ENCODE data around the gene DNAJB11. TPM values are rescaled to one million over a fixed set of nuclear protein-coding genes. Genes with fewer than 3 reads are reported as not detected.

The DNAJB11 gene
- total and polyA plus RNA-seq, 4 donors: 45.7 to 71.6 (median 62.2) TPM

DNA sequence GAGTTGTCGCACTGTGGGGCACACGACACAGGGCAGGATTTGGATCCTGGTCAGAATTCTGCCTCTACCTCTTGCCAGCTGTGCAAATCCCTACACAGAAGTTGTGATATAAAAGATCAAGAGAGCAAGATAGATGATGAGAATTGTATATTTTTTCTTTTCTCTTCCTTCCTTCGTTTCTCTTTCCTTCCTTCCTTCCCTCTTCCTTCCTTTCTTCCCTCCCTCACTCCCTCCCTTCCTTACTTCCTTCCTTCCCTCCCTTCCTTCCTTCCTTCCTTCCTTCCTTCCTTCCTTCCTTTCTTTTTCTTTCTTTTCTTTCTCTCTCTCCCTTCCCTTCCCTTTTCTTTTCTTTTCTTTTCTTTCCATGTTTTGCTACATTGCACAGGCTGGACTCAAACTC is 30.4 kb downstream of the DNAJB11 start:
- no peaks in the 10 kb centered on the region for H3K27me3 ChIP-seq (ENCODE audit: control insufficient read depth, insufficient read depth, low read length)
- 70% methylated on average over 1 of the region's 3 CpGs for WGBS (ENCODE audit: insufficient coverage)
- DNase-seq (ENCODE audit: low read depth in 4 of 6, low spot score in 6 of 6): no peak
- H3K9me3 ChIP-seq (ENCODE audit: control insufficient read depth, insufficient read depth, low read length): no peaks in the 10 kb centered on the region
- no peak overlapping the region for H3K27ac ChIP-seq (ENCODE audit: low read depth, low read length)
- H3K36me3 ChIP-seq (ENCODE audit: control insufficient read depth, insufficient read depth, low read length): no peaks in the 10 kb centered on the region
- no peaks in the 10 kb centered on the region for H3K4me1 ChIP-seq (ENCODE audit: control insufficient read depth, insufficient read depth, low read length)
- no peak overlapping the region for H3K4me3 ChIP-seq (ENCODE audit: low read depth, low read length)

DNA sequence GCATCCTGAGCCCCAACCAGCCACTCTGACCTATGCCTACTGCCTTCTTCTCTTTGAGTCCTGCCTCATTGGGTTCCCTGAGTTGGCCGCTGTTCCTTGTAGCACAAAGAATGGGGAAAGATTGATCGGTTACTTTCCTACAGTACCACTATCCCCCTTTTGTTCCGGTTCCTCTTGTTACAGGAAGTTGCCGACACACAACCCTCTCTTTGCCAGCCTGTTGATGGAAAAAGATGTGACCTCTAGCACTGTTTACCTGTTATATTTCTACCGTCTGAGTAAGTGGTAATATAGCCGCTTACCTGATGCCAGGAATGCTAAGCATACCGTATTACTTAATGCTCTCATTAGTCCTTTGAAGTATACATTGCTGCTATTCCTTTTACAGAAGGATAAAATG is 32.6 kb downstream of the DNAJB11 start:
- H3K4me1 ChIP-seq (ENCODE audit: control insufficient read depth, insufficient read depth, low read length): no peaks in the 10 kb centered on the region
- H3K9me3 ChIP-seq (ENCODE audit: control insufficient read depth, insufficient read depth, low read length): no peaks in the 10 kb centered on the region
- no peaks in the 10 kb centered on the region for H3K27me3 ChIP-seq (ENCODE audit: control insufficient read depth, insufficient read depth, low read length)
- WGBS (ENCODE audit: insufficient coverage): no CpG with 5 or more reads among the region's 7 CpGs
- no peak for DNase-seq (ENCODE audit: low read depth in 4 of 6, low spot score in 6 of 6)
- H3K36me3 ChIP-seq (ENCODE audit: control insufficient read depth, insufficient read depth, low read length): no peaks in the 10 kb centered on the region
- H3K27ac ChIP-seq (ENCODE audit: low read depth, low read length): no peak overlapping the region
- H3K4me3 ChIP-seq (ENCODE audit: low read depth, low read length): no peak overlapping the region

DNA sequence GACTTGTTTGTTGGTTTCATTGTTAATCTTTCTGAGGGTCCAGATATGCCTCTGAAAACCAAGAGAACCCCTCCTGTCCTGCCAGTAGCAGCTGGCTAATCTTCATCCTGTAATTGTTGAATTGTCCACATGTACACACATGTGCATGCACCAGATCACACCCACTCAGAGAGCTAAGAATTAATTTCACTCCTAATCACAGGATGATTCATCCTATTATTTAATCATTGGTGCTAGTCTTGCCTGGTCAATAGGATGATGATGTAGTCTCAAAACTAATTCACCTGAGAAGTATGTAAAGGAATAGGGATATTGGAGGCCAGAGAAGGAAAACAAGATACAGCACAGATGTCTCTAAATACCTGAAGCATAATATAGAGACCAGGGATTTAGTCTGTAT is 34.6 kb downstream of the DNAJB11 start:
- no peak overlapping the region for H3K4me3 ChIP-seq (ENCODE audit: low read depth, low read length)
- no peaks in the 10 kb centered on the region for H3K27me3 ChIP-seq (ENCODE audit: control insufficient read depth, insufficient read depth, low read length)
- DNase-seq (ENCODE audit: low read depth in 4 of 6, low spot score in 6 of 6): no peak
- H3K9me3 ChIP-seq (ENCODE audit: control insufficient read depth, insufficient read depth, low read length): no peaks in the 10 kb centered on the region
- H3K27ac ChIP-seq (ENCODE audit: low read depth, low read length): no peak overlapping the region
- H3K4me1 ChIP-seq (ENCODE audit: control insufficient read depth, insufficient read depth, low read length): no peaks in the 10 kb centered on the region
- no peaks in the 10 kb centered on the region for H3K36me3 ChIP-seq (ENCODE audit: control insufficient read depth, insufficient read depth, low read length)

DNA sequence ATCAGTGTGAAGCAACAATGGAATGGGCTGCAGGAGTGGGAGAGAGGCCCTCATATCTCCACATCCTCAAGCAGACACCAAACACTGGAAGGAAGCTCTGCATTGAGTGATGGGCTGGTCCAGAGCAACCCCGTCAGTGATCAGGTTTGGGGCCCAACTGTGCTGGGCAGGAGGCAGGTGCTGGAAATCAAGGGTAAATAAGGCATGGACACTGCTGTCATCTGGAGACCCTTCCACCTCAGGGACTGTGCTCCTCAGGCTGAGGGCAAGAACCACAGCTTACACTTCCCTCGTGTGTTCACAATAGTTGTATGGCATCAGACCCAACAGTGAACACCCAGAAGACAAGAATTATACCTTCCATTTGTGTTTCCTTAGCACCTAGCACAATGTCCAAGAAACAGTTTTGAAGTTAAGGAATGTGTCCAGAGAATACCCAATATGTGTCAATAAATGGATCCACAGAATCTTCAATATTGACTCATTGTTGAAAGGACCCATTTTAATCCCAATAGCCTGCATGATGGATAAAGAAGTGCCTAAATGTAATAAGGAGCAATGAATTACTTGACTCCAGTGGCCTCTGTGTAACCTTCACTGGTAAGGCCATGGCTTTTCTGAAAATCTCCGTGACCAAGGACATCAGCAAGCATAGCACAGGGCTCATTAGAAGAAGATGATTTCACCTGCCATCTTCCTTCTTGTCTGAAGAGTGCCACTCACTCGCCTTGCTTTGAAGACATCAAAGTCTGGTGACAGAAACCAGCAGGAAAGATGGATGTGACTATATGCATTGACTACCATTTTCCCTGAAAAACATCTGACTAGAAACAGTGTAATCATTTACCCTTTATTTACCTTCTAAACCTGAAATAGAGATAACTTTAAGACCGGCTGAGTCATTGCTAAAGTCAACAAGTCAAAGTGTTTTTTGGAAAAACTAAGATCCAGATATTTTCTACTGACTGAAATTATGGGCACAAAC is 35.3 kb downstream of the DNAJB11 start:
- DNase-seq (ENCODE audit: low read depth in 4 of 6, low spot score in 6 of 6): no peak
- no peaks in the 10 kb centered on the region for H3K4me1 ChIP-seq (ENCODE audit: control insufficient read depth, insufficient read depth, low read length)
- no peaks in the 10 kb centered on the region for H3K27me3 ChIP-seq (ENCODE audit: control insufficient read depth, insufficient read depth, low read length)
- H3K9me3 ChIP-seq (ENCODE audit: control insufficient read depth, insufficient read depth, low read length): no peaks in the 10 kb centered on the region
- H3K36me3 ChIP-seq (ENCODE audit: control insufficient read depth, insufficient read depth, low read length): no peaks in the 10 kb centered on the region
- 95% methylated on average over 3 of the region's 5 CpGs for WGBS (ENCODE audit: insufficient coverage)
- no peak overlapping the region for H3K27ac ChIP-seq (ENCODE audit: low read depth, low read length)
- H3K4me3 ChIP-seq (ENCODE audit: low read depth, low read length): no peak overlapping the region

DNA sequence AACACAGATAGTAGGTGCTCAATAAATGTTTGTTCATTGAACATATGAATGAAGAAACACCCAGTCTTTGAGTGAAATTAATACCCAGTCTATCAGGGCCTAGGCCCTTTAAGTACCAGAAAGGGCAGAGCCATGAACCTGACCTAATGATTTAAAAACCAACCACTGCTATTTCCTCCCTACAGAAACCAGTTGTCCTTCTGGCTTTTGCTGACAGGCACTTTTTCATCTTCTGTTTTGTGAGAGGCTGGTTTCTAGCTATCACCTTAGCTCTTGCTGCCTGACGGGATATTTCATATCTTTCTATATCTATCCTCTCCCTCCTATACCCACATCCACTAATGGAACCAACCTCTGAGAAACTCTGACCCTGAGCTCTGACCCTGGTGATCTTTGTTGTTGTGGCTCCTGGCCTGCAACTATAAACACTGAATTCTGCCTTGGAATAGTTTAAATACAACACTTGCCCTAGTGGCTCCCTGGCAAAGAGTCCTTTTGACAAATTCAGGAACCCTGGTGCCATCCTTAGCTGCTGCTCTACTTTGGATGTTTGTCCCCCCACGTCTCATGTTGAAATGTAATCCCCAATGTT is 38.2 kb downstream of the DNAJB11 start:
- H3K4me3 ChIP-seq (ENCODE audit: low read depth, low read length): no peak overlapping the region

DNA sequence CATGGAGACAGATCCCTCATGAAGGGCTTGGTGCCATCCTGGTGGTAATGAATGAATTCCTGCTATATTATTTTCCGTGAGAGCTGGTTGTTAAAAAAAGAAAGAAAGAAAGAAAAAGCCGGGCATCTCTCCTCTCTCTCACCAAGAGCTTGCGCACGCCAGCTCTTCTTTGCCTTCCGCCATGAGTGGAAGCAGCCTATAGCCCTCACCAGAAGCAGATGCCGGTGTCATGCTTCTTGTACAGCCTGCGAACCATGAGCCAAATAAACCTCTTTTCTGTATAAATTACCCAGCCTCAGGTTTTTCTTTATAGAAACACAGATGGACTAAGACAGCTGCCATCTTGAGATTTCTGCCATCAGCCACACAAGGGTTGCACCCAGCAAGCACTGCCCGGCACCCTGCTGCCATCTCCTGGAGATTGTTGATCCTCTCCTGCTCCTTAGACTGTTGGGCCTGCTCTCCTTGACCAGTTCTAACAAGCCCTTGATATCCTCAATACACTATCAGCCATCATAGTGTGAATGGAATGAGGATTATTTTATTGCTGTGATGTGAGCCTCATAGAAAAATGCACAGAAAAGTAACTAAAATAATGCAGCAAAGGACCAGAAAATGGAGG is 38.8 kb downstream of the DNAJB11 start:
- Histone ChIP-seq H3K27me3 (ENCODE audit: control insufficient read depth, insufficient read depth, low read length) (no peaks in the 10 kb centered on the region), H3K36me3 (ENCODE audit: control insufficient read depth, insufficient read depth, low read length) (no peaks in the 10 kb centered on the region), H3K9me3 (ENCODE audit: control insufficient read depth, insufficient read depth, low read length) (no peaks in the 10 kb centered on the region), H3K4me3 (ENCODE audit: low read depth, low read length) (no peak overlapping the region), H3K4me1 (ENCODE audit: control insufficient read depth, insufficient read depth, low read length) (no peaks in the 10 kb centered on the region), H3K27ac (ENCODE audit: low read depth, low read length) (no peak overlapping the region)
- WGBS (ENCODE audit: insufficient coverage): 100% methylated on average over 5 of the region's 8 CpGs
- DNase-seq (ENCODE audit: low read depth in 4 of 6, low spot score in 6 of 6): no peak

More for the DNA sequence above, 38.2 kb downstream of the DNAJB11 start:
- H3K27me3 ChIP-seq (ENCODE audit: control insufficient read depth, insufficient read depth, low read length): no peaks in the 10 kb centered on the region
- no peak overlapping the region for H3K27ac ChIP-seq (ENCODE audit: low read depth, low read length)
- H3K36me3 ChIP-seq (ENCODE audit: control insufficient read depth, insufficient read depth, low read length): no peaks in the 10 kb centered on the region
- DNase-seq (ENCODE audit: low read depth in 4 of 6, low spot score in 6 of 6): no peak
- H3K4me1 ChIP-seq (ENCODE audit: control insufficient read depth, insufficient read depth, low read length): no peaks in the 10 kb centered on the region
- 92% methylated on average over 2 of the region's 2 CpGs for WGBS (ENCODE audit: insufficient coverage)
- no peaks in the 10 kb centered on the region for H3K9me3 ChIP-seq (ENCODE audit: control insufficient read depth, insufficient read depth, low read length)

DNA sequence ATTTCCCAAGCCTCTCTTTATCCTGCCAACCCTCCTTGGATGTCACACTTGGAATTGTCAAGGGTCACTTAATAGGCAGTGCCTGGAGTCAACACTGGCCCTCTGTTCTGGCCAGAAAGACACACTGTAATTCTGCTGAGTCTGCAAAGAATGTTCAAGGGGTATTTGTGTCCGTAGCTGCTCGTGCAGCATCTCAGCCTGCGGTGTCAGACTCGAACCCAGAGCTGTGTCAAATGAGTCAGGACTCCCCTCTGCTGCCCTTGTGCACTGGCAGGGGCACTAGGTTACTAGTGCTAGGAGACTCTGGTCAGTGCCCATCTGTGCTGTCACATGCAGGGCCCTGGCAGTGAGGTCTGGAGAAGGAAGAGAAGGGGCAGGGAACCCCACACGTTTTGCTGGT is 41.5 kb downstream of the DNAJB11 start:
- no peaks in the 10 kb centered on the region for H3K36me3 ChIP-seq (ENCODE audit: control insufficient read depth, insufficient read depth, low read length)
- no peak for DNase-seq (ENCODE audit: low read depth in 4 of 6, low spot score in 6 of 6)
- no peak overlapping the region for H3K4me3 ChIP-seq (ENCODE audit: low read depth, low read length)
- peaks cover 1% of the 10 kb centered on the region for H3K27me3 ChIP-seq (ENCODE audit: control insufficient read depth, insufficient read depth, low read length)
- peaks cover 16% of the 10 kb centered on the region for H3K4me1 ChIP-seq (ENCODE audit: control insufficient read depth, insufficient read depth, low read length)
- H3K27ac ChIP-seq (ENCODE audit: low read depth, low read length): no peak overlapping the region
- H3K9me3 ChIP-seq (ENCODE audit: control insufficient read depth, insufficient read depth, low read length): no peaks in the 10 kb centered on the region
- WGBS (ENCODE audit: insufficient coverage): 89% methylated on average over 4 of the region's 5 CpGs

DNA sequence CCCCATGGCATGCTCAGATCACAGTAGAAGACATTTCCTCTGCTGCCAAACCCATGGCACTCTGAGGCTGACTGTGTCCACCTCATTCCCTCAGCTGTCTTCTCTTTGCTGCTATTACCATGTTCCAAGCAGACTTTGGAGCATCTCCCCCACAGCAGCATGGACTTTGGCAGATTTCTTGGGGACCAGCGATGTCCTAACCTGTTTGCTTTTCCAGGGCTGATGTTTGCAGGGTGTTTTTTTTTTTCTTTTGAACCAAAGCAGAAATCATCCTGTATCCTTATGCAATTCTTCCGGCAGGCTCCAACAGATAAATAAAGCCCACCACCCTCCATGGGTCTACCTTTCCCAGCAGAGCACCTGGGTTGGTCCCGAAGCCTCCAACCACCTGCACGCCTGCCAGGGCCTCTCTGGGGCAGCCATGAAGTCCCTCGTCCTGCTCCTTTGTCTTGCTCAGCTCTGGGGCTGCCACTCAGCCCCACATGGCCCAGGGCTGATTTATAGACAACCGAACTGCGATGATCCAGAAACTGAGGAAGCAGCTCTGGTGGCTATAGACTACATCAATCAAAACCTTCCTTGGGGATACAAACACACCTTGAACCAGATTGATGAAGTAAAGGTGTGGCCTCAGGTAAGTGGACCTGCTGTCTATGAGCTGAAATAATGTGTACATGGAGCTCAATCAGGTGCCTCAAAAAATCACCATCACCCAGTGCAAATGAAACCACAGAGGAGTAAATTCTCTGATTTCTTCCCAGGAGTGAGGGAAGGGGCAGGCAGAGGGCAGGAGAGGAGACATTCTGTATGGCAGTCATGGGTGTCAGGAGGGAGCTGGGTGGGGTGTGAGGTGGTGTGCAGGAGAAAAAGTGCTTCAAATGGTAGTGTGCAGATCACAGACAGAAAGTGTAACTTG is 42.5 kb downstream of the DNAJB11 start, which contains the start of gene AHSG:
AHSG (plus strand) TSS at position 340 of the 916 bp plus-strand sequence; CDS start at position 422, 82 bp downstream.
- Histone ChIP-seq H3K4me1 (ENCODE audit: control insufficient read depth, insufficient read depth, low read length) (peaks cover 22% of the 10 kb centered on the region), H3K27ac (ENCODE audit: low read depth, low read length) (no peak within 1 kb of the TSS), H3K9me3 (ENCODE audit: control insufficient read depth, insufficient read depth, low read length) (no peaks in the 10 kb centered on the region), H3K4me3 (ENCODE audit: low read depth, low read length) (no peak within 1 kb of the TSS), H3K36me3 (ENCODE audit: control insufficient read depth, insufficient read depth, low read length) (no peaks in the 10 kb centered on the region), H3K27me3 (ENCODE audit: control insufficient read depth, insufficient read depth, low read length) (peaks cover 4% of the 10 kb centered on the region)
- 75% methylated on average over 2 of the region's 7 CpGs for WGBS (ENCODE audit: insufficient coverage)
- DNase-seq (ENCODE audit: low read depth in 4 of 6, low spot score in 6 of 6): no peak
